ENCODE measurements around the gene PHC3.

PHC3 gene

DNA sequence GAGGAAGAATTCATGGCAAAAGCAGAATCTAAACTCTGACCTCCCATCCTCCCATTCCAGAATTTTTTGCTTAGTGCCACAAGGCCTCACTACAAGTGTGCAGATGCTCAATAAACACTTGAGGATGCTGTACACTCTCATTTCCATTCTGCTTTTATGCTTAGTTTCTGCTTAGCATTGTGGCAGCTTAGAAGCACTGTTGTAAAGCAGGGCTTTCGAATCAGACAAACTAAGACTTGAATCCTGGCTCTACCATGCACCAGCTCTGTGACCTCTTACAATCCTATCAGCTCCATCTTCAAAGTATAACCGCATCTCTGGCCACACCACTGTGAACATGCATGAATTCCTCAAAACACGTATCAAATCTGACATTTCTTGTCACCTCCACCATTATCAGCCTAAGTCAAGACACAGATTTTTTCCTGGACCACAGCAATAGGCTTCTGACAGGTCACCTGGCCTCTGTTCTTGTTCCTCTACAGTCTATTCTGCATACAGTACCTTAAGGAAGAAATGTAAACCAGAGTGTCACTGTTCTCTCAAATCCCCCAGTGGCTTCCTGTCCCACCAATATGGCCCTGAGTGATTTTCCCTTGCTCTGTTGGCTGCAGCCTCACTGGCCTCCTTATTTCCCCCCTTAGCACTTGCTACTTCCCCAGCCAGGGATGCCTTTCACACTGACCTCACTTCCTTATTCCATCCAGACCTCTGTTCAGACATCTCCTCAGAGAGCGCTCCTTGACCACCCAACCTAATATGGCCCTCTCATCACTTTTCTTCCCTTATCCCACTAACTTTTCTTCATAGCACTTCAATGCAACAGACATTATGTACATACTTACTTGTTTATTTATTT lies 8.1 kb upstream of the PHC3 start:
- DNase-seq = no peak

DNA sequence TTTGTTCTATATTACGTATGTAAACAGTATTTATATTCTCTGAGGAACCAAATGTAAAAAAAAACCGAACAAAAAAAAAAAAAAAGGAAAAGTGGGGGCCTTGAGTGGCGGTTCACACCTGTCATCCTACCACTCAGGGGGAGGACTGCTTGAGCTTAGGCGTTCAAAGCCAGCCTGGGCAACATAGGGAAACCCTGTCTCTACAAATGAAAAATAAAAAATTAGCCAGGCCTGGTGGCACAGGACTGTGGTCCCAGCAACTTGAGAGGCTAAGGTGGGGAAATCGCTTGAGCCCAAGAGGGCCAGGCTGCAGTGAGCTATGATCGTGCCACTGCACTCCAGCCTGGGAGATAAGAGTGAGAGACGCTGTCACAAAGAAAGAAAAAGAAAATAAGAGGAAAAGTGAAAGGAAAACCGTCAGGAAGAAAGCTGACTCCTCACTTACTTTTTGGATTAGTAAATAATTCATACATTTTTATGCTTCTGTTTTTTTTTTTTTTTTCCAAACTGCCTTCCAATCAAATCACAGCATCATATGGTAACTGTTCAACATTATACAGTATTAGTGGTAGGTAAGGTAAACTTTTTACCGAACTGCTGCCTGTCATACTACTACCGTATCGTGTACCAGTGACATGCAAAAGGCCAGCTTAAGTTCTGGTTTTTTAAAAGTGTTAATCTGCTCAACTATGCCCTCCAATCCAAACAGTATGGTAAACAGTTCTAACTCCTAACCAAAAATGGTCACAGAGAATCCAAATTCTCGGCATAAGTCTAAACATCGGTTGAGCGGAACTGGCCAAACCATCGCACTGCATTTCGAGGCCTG lies 1.2 kb downstream of the PHC3 start:
- DNase-seq = no peak

DNA sequence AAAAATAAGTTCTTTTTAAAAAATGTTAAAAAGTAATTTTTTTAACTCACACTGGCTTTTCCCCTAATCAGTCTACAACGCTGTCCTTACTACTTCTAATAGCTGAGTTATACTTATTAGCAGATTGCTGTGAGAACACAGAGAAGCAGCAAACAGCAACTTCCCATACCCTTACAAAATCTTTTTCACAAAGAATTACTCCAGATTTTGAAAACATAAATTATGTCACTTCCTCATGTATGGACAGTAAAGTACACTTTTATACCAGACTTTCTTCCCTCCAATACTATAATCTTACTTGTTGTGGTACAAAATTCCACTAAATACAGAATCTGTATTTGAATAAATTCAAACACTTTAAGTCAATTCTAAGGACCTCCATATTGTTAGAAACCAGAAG lies 2.1 kb downstream of the PHC3 start:
- no peak for DNase-seq

DNA sequence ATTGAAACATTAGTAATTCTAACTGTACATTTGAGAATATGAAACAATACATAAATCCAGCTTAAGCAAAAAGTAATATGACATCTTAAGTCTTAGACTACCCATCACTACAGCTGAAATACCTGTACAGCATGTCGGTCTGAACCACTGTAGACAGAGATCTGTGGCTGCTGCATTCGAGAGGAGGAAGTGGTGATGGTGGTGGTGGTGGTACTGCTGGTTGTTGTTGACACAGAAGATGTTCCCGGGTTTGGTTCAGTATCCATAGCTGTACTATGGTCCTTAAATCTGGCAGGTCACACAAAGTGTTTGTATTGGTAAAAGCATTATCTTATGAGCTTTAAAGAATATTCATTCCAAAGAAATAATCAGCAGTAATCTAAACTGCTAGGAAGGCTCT lies 2.9 kb downstream of the PHC3 start:
- DNase-seq = no peak

DNA sequence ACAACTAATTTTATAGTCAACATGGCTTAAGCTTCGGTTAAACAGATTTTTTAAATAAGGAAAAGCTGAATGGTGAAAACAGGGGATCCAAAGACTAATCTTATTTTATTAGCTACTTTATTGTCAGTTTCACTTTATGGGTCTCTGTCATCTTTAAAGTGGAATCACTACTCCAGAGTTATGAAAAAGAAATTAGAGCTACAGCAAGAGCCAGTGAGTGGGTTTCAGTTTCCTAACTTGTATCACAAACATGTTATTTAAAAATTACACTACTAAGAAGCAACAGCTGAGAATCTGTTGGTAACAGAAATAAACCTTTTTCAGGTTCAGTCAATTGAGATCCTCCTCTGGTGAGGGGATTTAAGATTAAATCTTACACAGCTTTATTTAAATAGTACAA lies 10.0 kb downstream of the PHC3 start:
- no peak for DNase-seq

DNA sequence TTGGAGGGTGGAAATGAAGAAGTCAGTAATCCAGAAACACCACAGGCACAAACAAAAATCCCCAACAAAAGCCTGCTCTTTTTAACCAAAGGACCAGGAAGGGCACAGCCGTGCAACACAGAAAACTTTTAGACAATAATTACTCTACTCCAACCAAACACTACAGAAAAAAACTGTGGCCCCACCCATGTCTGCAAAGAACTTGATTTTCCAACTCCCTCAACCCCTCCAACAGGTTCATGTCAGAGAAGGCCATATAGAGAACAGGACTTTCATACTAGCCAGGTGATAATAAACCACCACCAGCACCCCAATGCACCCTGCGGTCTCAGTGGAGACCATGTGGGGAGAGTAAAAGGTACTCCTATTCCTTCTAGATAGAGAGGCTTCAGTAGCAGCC lies 16.8 kb downstream of the PHC3 start:
- no peak for DNase-seq

DNA sequence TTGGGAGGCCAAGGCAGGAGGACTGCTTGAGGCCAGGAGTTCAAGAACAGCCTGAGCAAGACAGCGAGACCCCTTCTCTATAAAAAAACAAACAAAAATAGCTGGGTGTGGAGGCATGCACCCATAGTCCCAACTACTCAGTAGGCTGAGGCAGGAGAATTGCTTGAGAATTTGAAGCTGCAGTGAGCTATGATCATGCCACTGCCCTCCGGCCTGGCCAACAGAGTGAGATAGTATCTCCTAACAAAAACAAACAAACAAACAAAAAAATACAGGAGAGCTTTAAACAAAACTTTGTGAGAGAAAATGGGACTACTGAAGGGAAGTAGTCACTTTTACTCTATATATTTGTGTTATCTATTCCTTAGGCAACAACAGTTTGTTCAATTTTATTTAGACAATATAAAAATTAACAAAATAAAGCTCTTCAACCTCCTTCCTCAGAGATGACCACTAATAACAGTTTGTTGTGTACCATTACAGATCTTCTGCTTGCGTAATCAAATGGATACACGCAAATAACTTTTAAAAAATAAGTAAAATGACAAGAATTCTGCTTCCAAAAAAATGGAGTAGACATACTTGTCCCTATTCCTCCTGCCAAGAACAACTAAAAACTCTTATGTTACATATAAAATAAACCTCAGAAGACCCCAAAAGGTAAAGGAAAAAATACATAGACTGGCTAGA lies 17.4 kb downstream of the PHC3 start:
- DNase-seq = no peak

DNA sequence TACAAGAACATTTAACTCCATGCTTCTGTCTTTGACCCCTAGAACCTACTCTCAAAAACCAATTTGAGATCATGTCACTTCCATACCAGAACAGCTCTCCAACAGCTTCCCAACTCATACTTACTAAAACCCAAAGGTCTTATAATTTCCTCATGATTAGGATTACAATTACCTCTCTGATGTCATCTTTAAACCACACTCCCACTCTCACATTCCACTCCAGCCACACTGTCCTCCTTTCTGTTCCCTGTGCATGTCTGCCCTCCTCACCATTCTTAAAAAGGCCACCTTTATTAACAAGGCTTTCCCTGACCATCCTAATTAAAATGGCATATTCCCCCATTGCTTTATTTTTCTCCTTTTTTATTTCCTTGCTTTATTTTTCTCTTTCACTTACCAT lies 18.9 kb downstream of the PHC3 start:
- no peak for DNase-seq

DNA sequence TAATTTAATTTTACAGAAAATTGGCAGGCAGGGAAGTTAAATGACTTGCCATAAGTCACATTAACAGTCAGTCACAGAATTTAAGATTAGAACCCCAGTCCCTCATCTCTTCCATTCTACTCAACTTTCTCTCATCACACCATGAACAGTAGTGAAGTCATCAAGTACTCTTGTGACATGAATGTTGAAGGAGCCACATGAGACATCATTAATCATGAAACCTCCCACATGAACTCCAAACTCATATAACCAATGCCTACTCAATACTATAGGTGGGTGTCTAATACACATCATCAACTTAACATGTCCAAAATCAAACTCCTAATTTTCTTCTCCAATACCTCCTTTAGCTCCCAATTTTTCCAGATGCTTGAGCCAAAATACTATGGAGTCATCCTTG lies 19.5 kb downstream of the PHC3 start:
- no peak for DNase-seq

DNA sequence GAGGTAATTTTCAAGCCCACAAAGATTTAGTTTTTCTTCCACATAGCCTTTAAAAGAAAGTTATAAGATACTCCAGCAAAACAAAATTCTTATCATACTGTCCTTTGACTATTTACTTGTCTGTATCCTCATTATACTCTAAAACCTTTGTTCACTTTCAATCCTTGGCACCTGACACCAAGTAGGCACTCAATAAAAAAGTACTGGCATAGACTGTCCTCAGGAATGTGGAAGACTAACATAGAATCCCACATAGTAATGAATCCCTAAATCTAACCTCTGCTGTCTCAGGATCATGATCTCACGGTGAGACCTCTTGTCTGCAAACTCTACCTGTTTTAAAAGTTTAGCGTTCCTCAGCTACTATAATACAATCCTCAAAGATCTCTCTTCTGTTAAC lies 21.6 kb downstream of the PHC3 start:
- no peak for DNase-seq

DNA sequence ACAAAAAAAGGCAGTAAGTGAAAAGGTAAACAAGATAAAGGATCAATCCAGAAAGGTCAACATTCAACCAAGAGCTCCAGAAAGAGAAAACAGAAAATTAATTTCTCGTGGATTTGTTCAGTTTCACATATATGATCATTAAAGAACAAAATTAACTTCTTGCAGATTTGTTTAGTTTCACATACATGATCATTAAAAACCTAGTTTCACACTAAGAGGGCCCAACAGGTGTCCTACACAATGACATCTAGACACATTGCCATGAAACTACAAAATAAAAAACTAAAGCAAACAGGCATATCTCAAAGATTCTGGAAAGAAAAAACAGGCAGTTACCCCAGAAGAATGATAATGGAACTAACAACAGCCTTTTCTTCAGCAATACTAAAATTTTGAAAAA lies 22.1 kb downstream of the PHC3 start:
- no peak for DNase-seq

DNA sequence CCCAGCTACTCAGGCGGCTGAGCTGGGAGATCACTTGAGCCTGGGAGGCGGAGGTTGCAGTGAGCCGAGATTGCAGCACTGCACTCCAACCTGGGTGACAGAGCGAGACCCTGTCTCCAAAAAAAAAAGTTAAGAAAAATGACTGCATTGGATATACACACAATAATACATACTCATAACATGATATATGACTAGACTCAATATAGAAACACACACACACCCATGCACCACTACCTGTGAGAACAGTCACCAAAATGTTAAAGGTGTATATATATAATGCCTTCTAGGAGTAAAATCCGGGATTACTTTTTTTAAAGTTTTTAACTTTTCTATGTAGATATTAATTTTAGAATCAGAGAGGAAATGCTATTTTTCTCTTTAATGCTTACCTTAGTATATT lies 25.9 kb downstream of the PHC3 start:
- no peak for DNase-seq

DNA sequence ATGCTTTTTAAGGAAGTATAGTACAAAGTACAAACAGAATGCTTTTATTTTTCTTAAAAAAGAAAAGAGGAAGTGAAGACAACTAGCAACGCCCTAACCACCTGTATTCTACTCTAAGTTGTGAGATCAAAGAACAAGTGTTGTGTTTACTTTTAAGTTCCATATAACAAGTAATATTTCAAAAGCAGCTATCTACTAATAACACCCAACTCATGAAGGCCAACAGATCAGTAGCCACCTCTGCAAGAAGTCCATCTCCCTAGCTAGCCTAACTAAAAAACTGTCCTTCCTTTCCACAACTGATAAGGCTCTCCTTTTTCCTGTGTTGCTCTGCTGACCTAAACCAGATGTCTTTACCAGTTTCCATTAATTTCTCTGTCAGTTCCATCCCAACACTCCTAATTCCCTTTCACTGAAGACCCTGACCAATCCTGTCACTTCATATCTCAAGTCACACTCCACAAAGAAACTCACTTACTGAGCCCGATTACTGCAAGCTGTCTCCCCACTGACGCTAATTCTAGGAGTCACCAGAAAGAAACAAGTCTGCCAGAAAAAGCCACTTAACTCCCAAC lies 26.9 kb downstream of the PHC3 start:
- no peak for DNase-seq

DNA sequence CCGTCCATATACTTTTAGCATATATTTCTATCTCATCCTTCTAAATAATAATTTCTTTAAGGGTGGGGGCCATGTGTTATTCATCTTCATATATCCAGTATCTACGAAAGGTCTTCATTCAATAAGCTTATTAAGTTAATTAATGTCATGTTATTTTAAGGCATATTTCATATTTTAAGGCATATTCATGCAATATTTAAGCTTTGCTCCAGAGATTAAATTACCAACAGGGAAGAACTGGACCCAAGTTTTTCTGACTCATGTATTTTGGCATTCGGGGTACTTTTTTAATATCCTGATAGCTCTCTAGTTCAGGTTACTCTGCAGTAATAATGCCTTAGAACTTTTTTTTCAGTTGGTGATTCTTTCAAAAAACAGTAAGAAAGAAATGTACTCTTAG lies 27.4 kb downstream of the PHC3 start:
- DNase-seq = no peak

DNA sequence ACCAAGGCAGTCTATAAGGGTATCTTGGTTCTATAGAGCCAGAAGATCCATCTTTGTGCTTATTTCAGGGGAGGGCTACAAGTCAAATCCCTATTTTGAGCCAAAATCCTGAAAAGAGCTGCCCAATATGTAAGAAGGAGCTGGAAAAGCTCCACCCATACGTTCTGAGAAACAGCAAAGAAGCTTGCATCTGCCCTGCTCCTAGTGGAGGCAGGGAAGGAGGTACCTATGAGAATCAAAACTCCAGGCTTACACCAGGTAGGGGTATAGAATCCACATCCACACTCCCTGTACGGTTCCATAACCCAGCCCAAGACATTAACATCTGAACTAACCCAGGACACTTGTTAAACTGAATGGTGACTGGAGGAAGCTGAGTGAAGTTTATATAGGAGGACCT lies 30.0 kb downstream of the PHC3 start:
- DNase-seq = no peak

DNA sequence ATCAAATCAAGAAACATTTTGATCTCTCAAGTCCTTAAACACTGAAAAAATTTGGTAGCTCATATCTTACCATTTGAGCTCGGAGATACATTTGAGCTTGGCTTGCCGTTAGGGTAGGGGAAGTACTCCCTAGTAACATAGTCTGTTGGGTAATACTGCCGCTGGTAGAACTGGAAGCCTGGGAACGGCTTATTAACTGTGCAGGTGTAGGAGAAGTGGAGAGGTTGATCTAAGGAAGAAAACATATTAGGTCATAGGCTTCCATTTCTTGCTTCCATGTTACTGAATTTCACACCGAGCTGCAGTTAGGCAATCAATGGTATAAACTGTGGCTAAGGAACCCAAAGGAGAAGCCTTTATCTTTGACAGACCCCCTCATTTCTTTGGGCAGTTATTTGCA lies 32.5 kb downstream of the PHC3 start:
- DNase-seq = no peak

DNA sequence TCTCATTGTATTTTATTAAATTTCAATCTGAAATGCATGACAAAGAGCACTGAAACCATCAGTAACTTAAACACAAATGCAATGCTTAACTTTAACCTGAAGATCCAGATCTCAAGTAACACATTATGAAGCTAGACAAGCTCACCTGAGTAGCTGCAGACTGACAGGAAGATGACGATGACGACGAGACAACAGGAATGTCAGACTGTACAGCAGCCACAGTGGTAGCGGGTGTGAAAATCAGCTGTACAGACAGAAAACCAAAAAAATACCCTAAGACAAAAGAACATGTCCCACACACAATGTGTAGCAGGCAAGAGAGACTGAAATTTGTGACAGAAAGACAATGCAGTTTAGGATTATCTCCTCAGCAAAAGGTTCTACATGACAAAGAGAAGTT lies 36.3 kb downstream of the PHC3 start:
- no peak for DNase-seq

DNA sequence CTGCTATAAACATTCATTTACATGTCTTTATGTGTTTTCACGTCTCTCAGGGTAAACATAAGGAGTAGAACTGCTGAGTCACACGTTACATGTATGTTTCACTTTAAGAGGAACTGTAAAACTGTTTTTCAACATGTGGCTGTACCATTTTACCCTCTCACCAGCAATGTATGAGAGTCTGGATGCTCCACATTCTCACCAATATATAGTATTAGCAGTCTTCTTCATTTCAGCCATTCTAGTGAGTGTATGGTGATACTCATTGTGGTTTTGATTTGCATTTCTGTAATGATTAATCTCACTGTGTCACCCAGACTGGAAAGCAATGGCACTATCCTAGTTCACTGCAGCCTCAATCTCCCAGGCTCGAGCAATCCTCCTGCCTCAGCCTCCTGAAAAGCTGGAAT lies 37.1 kb downstream of the PHC3 start:
- DNase-seq = no peak

DNA sequence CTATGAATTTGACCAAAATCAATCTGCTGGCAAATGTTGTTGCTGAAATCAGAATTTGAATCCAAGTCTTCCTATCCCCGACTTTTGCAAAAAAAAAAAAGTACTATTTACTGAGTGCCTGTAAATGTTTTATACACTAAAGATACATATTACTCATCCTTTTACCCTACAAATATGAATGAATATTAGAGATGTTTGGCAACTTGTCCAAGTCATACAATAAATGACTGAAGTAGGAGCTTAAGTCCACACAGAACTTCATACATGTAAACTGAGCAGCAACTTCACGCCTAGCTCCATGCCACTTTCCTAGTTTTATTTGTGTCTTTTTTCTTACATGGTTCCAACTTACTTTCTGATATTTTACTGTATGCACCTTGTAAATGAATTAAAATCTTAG lies 39.2 kb downstream of the PHC3 start:
- no peak for DNase-seq

DNA sequence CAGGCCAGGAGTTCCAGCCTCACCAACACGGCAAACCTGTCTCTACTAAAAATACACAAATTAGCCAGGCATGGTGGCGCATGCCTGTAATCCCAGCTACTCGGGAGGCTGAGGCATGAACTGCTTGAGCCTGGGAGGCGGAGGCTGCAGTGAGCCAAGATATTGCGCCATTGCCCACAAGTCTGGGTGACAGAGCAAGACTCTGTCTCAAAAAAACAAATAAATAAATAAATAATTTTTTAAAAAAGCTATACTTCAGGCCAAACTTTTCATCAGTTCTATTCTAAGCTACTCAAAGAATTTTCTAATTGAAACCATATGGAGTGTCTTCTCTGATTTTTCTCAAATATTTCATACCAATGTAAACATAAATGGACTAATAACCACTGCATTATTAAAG lies 43.5 kb downstream of the PHC3 start:
- no peak for DNase-seq

DNA sequence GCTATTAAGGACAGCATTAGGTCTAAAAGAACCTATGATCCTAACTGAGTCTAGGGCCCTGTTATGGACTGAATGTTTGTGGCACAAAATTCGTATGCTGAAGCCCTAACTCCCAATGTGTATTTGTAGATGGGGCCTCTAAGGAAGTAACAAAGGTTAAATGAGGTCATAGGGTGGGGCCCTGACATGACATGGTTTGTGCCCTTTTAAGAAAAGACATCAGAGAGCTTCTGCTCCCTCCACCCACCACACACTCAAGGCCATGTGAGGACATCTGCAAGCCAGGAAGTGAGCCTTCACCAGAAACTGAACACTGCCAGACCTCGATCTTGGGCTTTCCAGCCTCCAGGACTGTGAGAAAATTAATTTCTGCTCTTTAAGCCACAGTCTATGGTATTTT lies 49.2 kb downstream of the PHC3 start:
- DNase-seq = no peak

DNA sequence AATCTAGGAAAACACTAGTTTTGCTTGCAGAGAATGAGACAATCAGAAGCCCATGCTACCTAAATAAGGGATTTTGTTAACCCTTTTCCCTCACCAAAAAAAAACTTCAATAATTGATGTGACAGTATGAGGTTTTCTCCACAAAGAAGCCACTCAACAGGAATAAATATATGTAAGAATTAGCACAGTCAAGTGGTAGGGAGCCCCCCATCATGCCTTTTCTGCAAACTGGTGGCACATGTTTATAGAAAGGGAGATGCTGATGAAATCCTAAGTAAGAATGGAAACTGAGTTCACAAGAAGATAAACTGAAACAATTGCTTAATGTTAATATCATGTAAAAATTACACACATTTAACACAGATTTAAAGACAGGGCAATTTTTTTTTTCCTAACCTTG lies 51.0 kb downstream of the PHC3 start:
- no peak for DNase-seq

DNA sequence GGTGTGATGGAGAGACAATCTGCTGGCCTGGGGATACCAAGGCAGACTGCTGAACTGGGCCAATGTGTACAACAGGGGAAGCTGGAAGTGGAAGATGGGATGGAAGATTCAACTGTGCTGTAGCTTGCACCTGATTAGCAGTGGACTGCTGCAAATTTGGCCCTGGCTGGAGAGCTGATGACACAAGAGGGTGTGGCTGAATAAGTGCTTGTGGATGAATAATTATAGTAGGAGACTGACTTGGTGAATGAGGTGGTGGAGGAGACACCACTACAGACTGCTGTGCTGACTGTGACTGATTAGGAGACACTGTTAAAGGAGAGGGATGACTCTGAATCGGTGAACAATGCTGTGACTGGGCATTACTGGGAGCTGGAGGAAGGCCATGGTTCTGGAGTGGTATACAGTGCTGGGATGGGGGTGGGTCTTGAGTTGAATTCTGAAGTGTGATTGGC lies 52.5 kb downstream of the PHC3 start:
- DNase-seq = no peak

Data from right hindlimb (tissue), 1 donor.